GM13977 (cell line): Measurements from ENCODE around the gene TEDC1.

Experiments used
- DNase-seq: peaks from one replicate; pipeline ENCODE4 v3.0.0; 2012; ENCODE audit warnings: low spot score
- in situ Hi-C: fragments of 300-500 bp; cut with MboI; formaldehyde crosslinking; loops from one replicate; pipeline ENCODE4 v1.12.0; 2022; ENCODE audit warnings: low sequenced_read_pairs, low pct_unique_long_range_greater_than_20kb, mixed read lengths, inconsistent platforms; ENCODE audit not compliant: unreplicated experiment
- TF ChIP-seq, protein P1 (sequence below): IDR thresholded peaks from 2 replicates; pipeline ENCODE4 v1.5.1; 2012; ENCODE audit warnings: mild to moderate bottlenecking, control low read depth; ENCODE audit not compliant: insufficient read depth; ENCODE audit errors: extremely low read depth, missing control alignments

The TEDC1 gene

DNA sequence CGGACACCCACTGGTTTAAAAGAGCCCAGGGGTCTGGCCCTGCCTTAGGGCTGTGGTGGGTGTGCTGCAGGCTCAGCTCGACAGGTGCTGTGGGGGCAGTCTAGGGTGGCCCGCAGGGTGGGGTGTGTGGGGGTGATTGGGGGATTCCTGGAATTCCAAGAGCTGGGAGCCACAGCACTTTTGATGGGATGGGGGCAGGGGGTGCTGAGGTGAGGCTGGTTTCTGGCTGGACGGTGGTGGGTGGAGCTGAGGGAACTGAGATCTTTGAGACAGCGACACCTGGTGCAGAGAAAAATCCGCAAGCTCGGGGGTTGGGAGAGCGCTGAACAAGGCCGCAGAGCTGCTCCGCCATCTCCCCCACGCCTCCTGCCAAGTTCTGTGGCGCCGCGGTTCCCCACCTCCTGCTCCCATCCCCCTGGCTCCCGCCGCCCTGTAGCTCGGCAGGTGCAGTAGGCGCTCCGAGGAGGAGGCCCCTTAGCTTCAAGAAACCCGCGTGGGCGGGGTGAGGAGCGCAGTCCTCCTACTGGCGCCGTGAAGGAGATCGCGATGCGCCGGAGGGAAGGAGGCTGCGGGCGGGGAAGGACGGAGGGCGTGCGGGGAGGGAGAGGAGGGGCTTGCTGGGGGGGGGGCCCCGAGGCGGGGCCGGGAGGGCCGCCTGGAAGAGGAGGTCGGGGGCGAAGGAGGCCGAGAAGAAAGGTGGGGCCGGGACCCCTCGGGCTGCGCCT lies 1.3 kb upstream of the TEDC1 start:
- TF ChIP-seq, protein P1, sequence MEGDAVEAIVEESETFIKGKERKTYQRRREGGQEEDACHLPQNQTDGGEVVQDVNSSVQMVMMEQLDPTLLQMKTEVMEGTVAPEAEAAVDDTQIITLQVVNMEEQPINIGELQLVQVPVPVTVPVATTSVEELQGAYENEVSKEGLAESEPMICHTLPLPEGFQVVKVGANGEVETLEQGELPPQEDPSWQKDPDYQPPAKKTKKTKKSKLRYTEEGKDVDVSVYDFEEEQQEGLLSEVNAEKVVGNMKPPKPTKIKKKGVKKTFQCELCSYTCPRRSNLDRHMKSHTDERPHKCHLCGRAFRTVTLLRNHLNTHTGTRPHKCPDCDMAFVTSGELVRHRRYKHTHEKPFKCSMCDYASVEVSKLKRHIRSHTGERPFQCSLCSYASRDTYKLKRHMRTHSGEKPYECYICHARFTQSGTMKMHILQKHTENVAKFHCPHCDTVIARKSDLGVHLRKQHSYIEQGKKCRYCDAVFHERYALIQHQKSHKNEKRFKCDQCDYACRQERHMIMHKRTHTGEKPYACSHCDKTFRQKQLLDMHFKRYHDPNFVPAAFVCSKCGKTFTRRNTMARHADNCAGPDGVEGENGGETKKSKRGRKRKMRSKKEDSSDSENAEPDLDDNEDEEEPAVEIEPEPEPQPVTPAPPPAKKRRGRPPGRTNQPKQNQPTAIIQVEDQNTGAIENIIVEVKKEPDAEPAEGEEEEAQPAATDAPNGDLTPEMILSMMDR, result peak; percentile 66
- DNase-seq, result peak; percentile 89
- in situ Hi-C loops, result loop anchor here (10.0 kb wide), 1 partner anchor 115 kb away; no protein-coding TSS in a partner anchor

DNA sequence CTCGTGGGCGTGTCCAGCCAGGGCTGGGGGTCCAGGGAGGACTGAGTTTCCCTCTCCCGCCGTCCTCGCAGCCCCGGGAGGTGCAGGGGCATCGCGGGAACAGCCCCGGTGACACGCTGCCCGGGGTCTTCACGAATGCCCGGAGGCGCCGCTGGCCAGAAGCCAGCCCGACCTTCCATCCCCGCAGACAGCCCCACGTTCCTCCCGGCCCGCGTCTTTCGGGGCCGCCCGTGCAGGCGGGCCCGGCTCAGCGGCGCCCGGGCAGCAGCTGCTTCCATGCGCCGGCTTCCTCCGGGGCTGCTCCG lies 827 bp upstream of the TEDC1 start:
- TF ChIP-seq, protein P1, result no peak
- DNase-seq, result no peak
- in situ Hi-C loops, result loop anchor here (10.0 kb wide), 1 partner anchor 115 kb away; no protein-coding TSS in a partner anchor

DNA sequence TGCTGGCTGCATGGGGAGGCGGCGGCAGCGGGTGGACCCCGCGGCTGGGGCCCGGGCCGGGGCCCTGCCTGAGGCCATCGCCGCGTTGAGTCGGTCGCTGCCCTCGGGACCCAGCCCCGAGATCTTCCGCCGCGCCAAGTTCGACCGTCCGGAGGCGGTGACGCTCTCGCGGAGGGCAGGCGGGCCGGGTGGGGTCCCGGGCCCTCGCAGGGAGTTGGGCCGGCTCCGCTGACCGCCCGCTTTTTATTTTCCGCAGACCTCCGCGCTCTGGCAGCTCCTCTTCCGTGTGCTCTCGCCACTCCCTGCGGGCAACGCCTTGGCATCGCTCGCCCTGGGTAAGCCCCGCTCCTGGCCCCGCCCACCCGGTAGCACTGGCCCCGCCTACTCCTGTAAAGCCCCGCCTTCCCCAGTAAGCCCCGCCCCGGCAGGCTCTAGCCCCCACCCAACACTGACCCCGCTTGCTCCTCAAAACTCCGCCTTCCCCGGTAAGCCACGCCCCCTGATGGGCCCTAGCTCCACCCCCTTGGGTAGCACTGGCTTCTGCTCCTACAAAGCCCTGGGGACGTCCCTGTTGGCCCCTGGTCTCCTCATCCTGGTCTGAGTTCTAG lies 424 bp downstream of the TEDC1 start:
- TF ChIP-seq, protein P1, result no peak
- in situ Hi-C loops, result loop anchor here (10.0 kb wide), 1 partner anchor 117 kb away; no protein-coding TSS in a partner anchor
- DNase-seq, result peak; percentile 96

DNA sequence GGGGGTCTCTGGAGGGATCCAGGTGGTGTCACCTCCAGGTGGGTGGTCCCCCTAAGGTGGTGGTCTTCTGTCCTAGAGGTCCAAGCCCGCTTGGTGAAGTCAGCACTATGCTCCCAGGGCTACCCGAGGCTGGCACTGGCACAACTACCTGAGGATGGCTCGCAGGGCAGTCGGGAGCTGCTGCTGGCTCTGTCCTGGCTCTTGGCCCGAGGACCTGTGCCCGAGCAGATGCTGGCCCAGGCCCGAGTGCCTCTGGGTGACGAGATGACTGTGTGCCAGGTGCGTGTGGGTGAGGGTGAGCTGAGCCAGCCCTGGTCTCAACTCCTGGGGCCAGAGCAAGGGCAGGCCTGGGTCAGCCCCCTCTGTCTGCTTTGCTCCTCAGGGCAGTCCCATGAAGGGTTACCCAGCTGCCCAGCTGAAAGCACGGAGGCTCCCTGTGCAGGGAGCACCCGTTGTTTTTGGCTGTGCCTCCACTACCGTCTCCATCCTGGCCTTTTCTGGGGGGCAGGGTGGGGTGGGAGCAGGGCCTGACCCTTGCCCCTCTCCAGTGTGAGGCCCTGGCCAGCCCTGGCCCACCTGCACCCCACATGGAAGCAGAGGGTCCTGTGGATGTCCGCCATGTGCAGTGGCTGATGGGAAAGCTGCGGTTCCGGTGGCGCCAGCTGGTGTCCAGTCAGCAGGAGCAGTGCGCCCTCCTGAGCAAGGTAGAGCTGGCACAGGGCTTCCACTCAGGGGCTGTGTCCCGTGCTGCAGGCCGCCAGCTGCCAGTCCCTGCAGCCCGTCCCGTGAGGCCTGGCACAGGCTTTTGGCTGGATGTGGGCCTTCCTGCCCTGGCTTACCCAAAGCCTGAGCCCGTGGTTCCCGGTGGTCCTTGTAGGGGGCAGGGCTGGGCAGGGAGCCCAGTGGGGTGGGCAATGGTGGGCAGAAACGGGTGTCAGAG lies 1.3 kb downstream of the TEDC1 start:
- TF ChIP-seq, protein P1, result no peak
- in situ Hi-C loops, result loop anchor here (10.0 kb wide), 1 partner anchor 118 kb away; no protein-coding TSS in a partner anchor
- no peak for DNase-seq

DNA sequence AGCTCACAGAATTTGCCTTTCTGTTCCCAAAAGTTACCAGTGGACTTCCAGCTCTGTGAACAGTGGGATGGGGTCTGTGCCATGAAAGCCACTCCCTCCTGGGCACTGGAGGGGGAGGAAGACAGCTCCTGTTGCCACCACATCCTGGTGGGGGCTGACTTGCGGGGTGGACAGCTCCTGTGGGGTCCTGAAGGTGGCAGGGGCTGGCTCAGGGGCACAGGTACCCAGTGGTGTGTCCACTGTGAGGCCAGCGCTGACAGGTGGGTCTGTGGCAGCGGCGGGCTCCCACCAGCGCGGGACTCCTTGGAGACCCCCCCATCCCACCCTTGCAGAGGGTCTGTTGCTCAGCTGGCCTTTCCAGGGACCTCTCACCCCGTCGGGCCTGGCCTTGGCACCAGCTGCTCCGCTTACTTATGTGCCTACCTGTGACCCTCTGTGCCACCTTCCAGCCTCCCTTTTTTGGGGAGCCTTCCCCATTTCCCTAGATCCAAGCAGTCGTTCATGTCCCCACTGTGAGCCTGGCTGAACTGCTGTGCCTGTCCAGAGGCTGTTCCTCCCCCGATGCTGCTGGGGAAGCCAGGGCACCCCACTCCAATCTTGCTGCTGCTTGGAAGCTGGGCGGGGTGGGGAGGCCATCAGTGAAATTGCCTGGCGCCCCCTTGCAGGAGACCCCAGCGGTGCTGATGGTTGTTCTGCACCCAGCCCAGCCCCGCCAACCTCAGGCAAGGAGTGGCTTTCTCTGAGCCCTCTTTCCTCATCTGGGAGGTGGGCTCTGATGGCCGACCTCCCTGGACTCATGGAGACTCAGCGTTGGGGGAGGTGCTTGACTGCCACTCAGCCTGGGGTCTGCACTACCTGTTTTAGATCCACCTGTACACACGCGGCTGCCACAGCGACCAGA lies 2.2 kb downstream of the TEDC1 start:
- in situ Hi-C loops, result loop anchor here (10.0 kb wide), 1 partner anchor 118 kb away; no protein-coding TSS in a partner anchor

More for the DNA sequence above, 2.2 kb downstream of the TEDC1 start:
- TF ChIP-seq, protein P1, result no peak
- DNase-seq, result no peak
